ENCODE data around the gene PAK3.
A peak's percentile ranks its signal among the peaks of the same experiment; 100 is the strongest.

Gene PAK3

DNA sequence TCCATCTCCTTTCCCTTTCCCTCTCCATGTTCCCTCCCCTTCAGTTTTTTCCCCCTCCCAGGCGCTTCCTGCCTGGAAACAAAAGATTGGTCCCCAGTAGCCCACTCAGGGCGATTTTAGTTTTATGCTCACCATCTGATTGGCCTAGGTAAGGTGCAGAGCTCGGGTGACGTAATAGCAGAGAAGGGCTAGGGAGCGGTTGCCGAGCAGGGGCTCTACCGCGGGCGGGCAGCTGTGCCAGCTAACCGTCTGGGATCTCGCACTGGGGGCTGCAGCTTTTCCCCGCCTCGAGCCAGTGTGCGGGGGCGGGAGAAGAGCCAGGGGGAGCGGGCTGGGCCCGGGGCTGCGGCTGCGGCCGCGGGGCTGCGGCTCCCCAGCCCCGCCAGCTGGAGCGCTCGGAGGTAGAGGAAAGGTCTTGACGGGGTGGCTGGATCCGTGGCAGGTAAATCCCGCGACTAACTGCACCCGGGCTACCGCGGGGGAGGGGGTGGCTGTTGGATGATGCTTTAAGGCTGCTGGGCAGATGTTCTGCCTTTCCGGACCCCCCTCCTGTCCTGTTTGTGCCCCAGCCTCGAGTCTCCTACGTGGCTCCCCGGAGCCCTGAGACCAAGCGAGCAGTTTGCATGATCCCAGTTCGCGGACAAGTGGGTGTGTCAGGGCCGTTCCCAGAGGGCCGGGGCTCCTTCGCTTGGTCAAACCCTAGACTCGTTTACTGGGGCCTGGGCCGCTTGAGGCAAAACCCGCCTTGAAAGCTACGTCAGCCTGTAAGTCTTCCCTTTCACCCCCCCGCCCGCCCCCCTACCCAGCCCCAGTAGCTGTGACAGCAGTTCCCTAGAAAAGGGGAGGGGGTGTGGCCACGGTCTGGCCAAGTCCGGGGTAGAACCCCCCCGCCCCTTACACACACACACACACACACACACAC, at the start of gene PAK3:
TSS of gene PAK3 (plus strand) at position 218 of the 922 bp plus-strand sequence. CDS start 26,913 bp downstream, outside the sequence.
- DNase-seq (ENCODE audit: insufficient read length, low spot score) (no peak), FAIRE-seq (peak; percentile 68)

- no peak for FAIRE-seq
- DNase-seq (ENCODE audit: insufficient read length, low spot score): no peak
Measured at GRCh38 chrX:111047575-111047974, 48.4 kb upstream of the PAK3 start.

GRCh38 chrX:111052478-111052877, 43.5 kb upstream of the PAK3 start:
- FAIRE-seq (no peak), DNase-seq (ENCODE audit: insufficient read length, low spot score) (no peak)

GRCh38 chrX:111071542-111072277, 24.3 kb upstream of the PAK3 start:
- no peak for DNase-seq (ENCODE audit: insufficient read length, low spot score)

GRCh38 chrX:111083081-111083480, 12.9 kb upstream of the PAK3 start:
- FAIRE-seq: no peak
- DNase-seq (ENCODE audit: insufficient read length, low spot score): no peak

More at GRCh38 chrX:111071542-111072277, 24.3 kb upstream of the PAK3 start:
- FAIRE-seq: peak; percentile 73

GRCh38 chrX:111086591-111087006, 9.4 kb upstream of the PAK3 start:
- no peak for DNase-seq (ENCODE audit: insufficient read length, low spot score)

DNA sequence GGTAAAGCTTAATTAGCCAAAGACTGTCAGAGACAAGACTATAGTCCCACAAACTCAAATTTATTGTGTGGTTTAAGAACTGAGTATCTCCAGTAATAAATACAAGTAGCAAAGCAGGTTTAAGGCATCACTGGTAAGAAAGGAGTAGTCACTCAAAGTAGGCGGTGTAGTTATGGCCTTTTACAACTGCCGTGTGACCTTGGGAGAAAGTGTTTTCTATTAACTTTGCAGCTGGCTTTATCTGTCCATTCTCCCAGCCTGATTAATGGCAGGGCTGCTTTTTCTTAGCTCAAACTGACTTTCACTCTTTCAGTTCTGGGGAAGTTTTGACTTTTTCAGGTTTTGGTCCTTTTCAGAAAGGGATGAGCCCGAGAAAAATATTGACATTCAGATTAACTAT, 7.4 kb upstream of the PAK3 start:
- no peak for FAIRE-seq
- no peak for DNase-seq (ENCODE audit: insufficient read length, low spot score)

More at GRCh38 chrX:111086591-111087006, 9.4 kb upstream of the PAK3 start:
- no peak for FAIRE-seq

DNA sequence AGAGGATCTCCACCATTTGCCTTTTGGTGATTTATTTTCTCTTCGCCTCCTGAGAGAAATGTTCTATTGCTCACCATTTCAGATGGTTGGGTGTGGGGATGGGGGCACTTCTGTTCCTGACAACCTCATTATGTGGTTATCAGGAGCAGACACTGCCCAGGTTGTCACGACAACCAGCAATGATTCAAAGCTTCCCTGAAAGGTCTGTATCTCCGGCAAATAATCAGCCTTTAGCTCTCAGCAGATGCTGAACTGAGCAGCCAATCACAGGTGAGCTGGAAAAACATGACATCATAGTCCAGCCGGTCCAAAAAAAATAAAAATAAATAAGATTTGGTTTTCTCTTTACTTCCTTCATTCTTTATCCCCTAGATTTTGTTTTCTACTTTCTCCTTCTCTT, 5.5 kb upstream of the PAK3 start:
- DNase-seq (ENCODE audit: insufficient read length, low spot score) (no peak), FAIRE-seq (no peak)

GRCh38 chrX:111098874-111099273, 2.9 kb downstream of the PAK3 start:
- peak; percentile 26 for FAIRE-seq
- peak; percentile 40 for DNase-seq (ENCODE audit: insufficient read length, low spot score)

GRCh38 chrX:111100191-111100590, 4.2 kb downstream of the PAK3 start:
- peak; percentile 72 for FAIRE-seq
- DNase-seq (ENCODE audit: insufficient read length, low spot score): no peak

GRCh38 chrX:111101580-111101979, 5.6 kb downstream of the PAK3 start:
- DNase-seq (ENCODE audit: insufficient read length, low spot score): no peak
- FAIRE-seq: no peak

DNA sequence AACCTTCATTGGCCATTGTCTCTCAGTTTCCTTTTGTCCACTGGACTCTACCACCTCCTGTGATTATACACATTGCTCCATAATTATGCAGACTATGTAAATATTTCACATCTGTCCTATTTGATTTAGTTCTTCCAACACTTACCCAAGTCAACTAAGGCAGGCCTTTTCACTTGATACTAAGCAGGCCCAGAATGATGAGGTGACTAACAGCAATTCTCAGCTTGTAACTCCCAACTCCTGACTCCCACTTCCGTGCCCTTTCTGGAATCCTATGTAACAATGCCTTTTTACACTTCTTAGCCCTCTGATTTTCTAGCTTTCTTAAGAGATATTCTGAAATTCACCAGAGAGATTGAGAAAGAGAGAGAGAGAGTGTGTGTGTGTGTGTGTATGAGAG, 6.6 kb downstream of the PAK3 start:
- DNase-seq (ENCODE audit: insufficient read length, low spot score) (no peak), FAIRE-seq (no peak)

GRCh38 chrX:111103246-111103645, 7.3 kb downstream of the PAK3 start:
- FAIRE-seq (no peak), DNase-seq (ENCODE audit: insufficient read length, low spot score) (no peak)

DNA sequence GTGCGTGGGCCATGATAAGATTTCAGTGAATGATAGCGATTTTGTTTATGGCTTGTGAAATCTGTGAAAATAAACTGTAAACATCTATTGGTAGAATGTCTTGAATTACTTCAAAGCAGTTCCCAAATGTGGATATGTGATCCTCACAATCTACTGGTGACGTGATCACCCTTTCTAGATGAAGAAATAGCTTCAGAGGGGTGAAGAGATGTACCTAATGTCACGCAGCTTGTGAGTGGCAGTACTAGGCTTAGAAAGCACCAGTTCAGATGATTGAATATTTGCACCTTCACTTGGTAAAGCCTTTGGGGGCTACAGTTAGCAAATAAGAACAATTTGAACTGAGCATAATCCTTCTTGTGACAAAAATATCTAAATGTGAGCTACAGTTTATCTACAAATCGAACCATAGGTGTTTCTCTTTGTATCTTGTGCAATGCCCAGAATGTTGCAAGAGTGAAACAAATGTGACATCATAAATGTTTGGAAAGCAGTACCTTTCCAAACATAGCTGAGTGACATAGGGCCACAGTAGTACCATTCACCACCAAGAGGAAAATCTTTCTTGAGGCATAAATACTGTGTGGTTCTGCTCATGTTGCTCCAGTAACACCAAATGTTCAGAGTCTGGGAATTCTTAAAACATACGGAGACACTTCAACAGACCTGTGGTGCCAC, 14.2 kb downstream of the PAK3 start:
- no peak for DNase-seq (ENCODE audit: insufficient read length, low spot score)

DNA sequence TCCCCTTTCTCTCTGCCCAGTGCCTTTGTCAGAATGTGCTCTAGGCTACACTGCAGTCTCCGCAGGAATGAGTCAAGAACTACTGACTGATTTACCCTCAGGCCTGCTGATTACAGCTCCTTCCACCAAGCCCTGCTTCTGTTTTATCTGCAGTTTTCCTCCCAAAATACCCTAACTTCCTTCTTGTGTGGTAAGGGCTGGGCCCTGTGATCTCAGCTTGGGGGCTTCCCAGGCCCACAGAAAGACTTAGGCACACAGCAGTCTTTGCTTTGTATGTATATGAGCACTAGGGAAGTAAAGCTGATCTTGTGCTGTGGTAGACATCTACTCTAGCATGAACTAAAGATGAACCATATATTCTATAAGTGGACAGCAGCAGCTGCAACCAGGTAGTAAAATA, 18.8 kb downstream of the PAK3 start:
- DNase-seq (ENCODE audit: insufficient read length, low spot score): no peak
- no peak for FAIRE-seq

More for the DNA sequence above, 14.2 kb downstream of the PAK3 start:
- FAIRE-seq: no peak

- DNase-seq (ENCODE audit: insufficient read length, low spot score) (no peak), FAIRE-seq (no peak)
Measured at GRCh38 chrX:111116666-111117065, 20.7 kb downstream of the PAK3 start.

DNA sequence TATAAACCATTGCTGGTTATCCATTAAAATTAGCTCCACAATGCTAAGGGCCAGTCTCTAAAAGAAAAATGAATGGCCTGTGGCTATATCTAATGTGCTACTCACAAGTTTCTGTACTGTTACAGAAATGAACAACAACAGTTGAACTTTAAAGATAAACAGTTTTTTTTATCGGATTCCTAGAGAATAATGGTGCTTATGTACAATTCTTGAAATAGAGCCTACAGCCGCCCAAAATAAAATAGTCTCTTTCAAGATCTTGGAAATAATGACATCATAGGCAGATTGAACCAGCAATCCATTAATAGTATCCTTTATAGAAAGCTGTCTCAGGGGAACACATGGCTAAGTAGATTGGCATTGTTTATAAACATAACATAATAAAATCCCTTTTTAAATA, 23.4 kb downstream of the PAK3 start:
- FAIRE-seq: no peak

DNA sequence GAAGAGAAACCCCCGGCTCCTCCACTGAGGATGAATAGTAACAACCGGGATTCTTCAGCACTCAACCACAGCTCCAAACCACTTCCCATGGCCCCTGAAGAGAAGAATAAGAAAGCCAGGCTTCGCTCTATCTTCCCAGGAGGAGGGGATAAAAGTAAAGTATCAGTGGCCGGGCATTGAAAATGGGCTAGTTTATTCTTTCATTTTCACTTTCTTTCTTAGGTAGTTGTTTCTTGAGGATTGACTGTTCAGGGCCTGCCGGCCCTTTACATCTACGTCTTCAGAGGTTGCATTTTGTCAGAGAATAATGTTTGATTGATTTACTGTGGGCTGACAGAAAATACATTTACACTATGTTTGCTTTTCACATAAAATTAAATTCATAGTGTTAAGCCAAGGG, 27.1 kb downstream of the PAK3 start:
- FAIRE-seq (peak; percentile 49), DNase-seq (ENCODE audit: insufficient read length, low spot score) (no peak)

More for the DNA sequence above, 23.4 kb downstream of the PAK3 start:
- DNase-seq (ENCODE audit: insufficient read length, low spot score): no peak

GRCh38 chrX:111123606-111124179, 27.7 kb downstream of the PAK3 start:
- FAIRE-seq: peak; percentile 31

DNA sequence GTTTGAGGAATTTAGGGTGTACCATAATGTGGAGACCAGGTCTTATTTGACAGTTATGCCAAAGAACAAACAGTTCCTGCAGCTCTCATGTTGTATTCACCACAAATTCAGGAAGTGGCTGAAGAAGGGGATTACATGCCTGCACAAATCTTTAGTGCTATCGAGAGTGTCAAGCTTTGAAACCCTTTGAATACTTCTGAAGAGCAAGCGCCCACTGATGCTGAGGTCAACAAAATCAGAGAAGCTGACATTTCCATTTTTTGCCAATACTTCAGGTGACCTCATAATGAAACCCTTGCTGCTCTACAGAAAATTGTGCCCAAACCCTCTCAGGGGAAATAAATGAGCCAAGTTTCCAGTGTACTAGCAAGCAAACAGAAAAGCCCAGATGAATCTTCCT, 28.4 kb downstream of the PAK3 start:
- DNase-seq (ENCODE audit: insufficient read length, low spot score): no peak
- peak; percentile 91 for FAIRE-seq

More at GRCh38 chrX:111123606-111124179, 27.7 kb downstream of the PAK3 start:
- DNase-seq (ENCODE audit: insufficient read length, low spot score): no peak

DNA sequence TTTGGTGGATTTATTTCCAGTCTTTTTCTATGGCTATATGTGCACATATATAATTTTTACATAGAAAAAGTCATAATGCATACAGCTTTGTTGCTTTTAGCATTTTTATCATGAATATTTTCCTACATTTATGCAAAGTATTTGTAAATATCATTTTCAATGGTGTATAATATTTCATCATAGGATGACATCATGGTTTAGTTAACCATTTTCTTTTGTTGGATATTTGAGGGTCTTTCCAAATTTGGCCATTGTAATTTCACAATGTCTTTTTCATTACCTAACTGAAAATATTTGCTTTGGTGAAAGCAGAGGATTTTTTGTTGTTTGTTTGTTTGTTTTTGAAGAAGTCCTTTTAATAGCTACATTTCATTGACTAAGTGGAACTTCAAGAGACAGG, 31.0 kb downstream of the PAK3 start:
- DNase-seq (ENCODE audit: insufficient read length, low spot score) (no peak), FAIRE-seq (no peak)

All from GM19239 (cell line).